GM21619 (cell line): Measurements from ENCODE around the gene TRPM3.
A peak's percentile ranks its signal among the peaks of the same experiment; 100 is the strongest.

ENCODE experiments used
- ATAC-seq: cut with Tn5 transposase; IDR thresholded peaks from one replicate; pipeline ENCODE4 v1.9.1; 2021; ENCODE audit not compliant: unreplicated experiment

TRPM3 gene

DNA sequence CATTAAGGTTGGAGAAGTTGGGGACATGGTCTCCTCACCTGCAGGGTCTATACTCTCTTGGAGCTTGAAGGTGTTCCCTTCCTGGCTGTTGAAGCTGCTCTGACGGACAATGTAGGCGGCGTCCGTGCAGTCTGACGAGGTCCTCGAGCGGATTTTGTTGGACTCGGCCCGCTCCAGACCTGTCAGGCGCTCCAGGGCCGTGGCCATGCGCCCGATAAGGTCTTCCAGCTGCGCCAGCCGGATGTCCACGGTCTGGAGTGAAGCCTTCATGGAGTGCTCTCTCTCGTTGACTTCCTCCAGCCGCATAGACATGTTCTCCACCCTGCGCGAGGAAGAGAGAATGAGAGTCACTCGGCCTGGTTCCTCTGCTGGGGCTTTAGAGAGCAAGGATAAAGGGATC lies 584.3 kb downstream of the TRPM3 start:
- ATAC-seq, result no peak

DNA sequence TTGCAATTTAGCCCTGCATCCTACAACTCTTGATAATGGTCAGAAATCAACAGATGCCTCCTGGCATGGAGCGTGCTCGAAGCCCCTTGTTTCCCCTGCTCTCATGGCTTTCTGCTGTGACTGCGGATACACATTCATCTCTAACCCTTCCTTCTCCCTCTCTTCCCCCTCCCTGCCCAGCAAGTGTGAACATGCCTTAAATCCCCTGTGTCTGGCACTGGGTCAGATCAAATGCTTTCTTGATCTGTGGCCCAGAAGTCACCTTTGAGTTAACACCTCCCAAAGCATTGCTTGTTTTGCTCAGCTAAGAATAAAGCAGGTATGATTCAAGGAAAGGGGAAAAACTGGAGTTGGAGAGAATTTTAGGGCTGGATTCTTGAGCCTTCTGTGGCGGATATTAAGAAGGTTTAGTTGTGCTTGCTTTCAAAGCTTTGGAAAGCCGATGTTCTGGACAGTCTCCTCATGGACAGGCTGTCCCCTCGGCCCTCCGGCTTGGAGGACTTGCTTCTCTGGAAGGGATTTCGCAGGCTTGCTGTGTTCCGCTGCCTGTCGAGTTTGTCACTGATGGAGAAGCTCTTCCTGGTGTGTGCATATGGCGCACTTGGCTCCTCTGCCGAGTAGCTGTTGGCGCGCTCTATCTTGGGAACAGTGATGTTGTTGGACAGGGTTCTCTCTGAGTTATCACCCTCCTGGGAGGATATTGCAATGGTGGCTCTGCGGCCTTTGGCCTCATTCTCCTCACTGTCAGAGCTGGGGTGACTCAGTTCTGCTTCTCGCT lies 585.7 kb downstream of the TRPM3 start:
- no peak for ATAC-seq

DNA sequence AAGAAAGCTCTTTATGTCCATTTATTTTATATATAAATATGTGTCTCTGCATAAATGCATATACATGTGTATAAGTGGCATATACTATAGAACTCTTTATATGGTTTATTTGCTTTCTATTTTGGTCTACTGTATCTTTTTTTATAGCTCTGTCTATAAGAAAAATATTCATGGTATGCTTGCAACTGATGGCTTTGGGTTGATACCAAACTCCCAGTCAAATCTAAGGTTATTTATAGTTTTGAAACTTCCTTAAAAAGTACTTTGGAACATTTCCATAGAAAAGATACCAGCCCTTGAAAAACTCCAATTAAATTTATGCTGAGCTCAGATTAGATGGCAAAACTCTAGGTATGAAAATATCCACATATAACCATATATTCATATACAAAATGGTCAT lies 587.0 kb downstream of the TRPM3 start:
- ATAC-seq, result no peak

DNA sequence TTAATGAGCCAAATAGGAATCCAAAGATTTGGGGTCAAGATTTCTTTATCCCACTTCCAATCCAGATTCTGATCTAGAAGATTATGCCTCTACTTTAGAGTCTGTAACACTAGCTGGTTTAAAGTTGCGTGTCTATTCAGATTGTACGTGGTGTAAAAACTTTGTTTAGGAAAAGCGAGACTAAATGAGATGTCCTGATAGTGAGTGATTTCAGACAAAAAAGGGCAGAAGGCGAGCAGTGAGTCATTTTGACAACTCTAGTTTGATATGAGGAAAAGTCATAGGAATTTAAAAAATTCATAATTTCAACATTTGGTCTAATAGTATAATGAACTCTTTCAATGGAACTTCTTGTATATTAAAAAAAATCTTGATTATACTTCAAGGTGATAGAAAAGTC lies 587.4 kb downstream of the TRPM3 start:
- no peak for ATAC-seq

DNA sequence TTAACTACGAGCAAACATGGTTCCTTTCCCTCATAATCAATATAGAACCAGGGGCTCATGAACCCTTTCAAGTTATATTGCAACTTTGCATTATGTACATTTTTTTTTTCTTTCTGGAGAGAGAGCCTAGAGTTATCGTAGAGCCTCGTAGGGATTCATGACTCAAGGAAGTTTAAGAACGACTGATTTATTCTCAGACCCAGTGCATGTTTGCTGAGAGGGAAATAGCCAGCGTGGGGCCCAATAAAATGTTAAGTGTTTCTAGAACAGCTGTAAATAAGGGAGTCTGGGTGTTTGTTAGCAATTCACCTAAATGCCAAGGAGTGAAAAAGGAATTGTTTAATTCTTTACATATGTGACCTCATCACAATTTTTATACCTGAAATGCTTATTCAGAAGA lies 587.9 kb downstream of the TRPM3 start:
- no peak for ATAC-seq

DNA sequence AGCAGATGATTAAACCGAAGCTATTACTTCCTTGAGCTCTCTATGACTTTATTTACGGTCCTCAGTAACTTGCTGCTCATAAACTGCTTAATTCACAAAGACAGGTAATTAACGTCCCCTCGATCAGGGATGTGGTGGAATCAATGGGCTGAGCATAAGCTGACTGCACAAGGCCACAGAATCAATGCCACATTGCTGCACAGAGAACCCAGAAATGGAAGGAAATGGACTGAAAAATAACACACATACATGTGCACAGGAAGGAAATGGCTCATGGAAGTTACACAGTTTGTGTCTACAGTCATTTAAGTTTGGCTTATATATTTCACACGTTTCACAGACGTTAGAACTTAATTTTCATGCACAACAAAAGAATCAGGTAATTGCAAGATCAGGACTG lies 588.7 kb downstream of the TRPM3 start:
- no peak for ATAC-seq

DNA sequence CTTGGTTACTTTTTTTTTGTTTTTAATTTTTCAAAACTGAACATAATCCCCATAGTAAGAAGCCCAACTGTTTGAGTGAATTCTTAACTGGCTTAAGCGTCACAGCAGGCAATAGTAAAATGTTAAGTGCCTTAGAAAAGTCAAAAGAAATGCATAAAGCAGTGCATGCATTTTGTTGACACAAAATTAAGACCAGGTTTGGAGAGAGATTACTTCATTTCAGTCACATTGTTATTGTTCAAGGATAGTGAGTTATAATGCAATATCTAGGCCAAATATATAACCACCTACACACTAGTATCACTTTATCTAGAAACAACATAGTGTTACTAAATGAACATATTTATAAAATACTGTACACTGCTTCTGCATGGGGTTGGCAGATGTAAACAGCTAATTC lies 590.1 kb downstream of the TRPM3 start:
- ATAC-seq, result no peak

DNA sequence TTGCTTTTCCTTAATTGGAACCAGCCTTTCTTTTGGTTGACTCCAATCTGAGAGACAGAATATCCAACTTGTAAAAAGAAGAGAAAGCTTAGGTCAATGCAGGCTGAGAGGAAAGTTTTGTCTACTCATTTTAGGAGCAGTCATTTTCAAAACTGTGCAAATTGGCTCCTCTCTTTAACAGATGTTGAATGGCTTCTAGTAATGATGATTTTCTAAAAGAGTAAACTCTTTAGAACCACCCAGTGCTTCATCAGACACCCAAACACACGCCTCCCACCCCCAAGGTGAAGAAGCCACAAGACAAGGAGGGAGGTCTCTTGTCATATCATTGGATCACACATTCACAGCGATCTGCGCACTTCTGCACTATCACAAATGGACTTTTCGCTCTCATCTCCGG lies 590.7 kb downstream of the TRPM3 start:
- no peak for ATAC-seq

DNA sequence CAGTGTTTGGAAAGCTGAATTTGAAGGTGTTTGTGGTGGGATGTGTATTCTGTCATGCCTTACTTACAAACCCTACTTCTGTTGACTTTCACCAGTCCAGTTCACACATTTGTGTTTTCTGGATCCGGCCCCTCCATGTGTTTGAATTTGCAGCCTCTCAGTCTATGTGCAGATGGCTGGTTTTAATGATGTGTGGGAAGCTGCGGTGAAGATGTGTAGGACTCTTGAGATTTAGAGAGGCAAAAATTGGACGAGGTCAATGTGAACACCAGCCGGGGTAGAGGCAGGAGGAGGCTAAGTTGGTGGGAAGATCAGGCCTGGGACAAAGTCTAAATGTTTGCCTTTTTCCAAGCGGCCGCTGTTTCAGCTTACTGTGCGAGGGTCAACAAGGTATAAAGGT lies 591.6 kb downstream of the TRPM3 start:
- ATAC-seq, result no peak

DNA sequence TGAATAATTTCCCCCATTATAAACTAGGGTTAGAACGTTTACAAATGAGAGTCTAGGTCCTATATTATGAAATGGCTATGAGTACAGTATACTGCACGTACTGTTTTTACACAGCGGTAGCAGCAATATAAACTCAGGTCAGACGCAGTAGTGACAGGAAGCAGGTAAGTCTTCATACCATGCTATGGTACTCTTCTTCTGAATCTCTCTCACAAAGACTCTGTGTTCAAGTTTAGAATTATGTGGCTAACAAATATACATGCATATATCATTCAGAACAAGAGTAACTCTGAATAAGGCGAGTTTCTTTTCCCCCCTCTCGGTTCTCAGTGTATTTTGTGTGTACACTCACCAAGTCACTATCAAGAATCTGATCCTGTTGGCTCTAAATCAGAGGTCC lies 592.0 kb downstream of the TRPM3 start:
- no peak for ATAC-seq

DNA sequence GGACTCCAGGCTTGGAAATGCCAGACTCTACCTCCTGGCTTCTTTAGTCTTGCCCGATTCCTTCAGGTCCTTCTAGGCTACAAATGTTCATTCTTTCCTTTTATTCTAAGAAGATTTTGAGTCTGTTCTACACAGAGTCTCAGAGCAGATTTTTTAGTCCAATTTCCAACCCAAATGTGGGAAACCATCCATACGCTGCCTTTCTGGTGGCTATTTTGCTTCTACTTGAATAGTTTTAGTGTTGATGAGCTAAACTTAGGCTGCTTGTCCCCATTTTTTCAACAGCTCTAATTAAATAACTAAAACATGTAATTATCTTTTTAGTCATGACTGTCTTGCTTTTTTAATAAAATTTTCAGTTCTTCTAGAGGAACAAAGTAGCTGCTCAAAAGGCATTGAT lies 594.5 kb downstream of the TRPM3 start:
- ATAC-seq, result no peak

DNA sequence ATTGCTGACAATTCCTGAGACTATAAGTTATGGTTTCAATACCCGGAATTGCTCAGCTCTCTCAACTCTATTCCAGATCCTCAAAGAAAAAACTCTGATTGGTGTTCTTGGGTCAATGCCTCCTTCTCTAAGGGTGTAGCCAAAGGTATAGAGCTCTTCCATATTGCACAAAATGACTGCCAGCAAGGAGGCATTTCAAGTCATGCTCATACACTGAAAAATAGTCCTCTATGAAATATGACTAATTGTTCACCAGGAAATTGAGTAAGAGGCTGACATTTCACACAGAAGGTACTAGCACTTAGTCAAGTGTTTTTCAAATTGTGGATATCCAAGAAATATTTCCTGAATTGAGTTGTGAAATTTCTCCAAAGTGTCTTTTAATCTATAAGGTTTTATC lies 595.9 kb downstream of the TRPM3 start:
- no peak for ATAC-seq

DNA sequence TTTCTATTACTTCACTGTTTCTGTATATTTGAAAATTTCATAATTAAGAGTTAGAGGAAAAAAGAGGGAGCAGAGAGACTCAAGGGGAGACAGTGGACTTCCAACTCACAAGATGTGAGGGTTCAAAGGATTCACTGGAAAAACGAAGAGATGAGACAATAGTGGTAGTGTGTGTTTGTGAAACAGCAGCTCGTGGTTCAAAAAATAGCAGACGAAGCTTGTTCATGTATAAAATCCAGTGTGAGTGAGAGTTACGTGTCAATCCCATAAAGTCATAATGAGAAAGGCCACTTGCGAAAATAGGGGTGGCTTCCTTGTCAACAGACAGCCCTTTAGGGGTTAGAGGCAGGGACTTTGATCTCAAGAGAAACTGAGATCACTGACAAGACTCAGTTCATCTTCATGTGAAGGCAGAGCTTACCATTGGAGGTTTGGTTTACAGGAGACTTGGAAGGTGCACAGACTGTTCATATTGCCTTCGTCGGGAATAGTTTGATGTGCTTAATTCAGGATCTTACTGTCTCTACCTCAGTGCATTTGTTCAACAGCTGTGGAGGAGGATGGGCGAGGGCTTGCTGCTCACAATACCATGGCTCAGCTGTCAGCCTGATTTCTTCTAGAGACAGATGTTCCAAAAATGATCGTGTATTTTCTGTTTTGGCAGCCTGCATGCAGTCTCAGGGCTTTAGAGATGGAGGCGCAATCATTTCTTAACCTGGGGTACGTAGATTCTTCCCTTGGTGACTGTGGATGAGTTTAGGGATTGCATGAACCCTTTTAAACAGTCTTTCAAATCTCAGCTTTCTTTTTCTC lies 601.3 kb downstream of the TRPM3 start:
- peak; percentile 80 for ATAC-seq

DNA sequence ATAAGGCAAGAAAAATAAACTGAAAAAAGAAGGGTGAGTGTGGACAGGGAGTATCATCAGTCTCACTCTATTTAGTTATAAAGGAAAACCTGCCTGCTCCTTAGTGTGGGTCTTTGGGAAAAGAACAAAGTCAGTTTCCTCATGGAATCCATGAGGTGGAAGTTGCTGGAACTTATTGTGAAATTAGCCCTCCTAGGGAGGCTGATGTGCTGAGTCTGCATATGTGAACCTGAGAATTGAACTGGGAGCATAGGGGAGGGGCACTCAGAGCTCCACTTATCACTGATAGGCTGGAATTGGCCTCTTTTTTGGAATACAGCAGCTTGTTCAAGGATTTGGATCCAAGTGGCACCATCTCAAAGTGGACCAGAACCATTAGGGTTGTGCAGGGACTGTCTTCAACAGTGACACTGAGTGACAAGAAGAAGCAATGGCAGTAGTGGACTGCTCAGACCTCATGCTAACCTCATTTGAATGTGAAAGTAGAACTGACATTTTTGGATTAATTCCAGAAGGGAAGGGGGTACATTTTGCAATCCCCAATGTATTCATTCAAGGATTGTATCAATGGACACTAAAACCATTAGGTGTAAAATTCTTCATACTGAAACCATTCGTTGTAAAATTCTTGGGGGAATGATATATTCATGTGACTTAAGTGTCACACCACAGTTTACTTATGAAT lies 603.4 kb downstream of the TRPM3 start:
- ATAC-seq, result no peak

DNA sequence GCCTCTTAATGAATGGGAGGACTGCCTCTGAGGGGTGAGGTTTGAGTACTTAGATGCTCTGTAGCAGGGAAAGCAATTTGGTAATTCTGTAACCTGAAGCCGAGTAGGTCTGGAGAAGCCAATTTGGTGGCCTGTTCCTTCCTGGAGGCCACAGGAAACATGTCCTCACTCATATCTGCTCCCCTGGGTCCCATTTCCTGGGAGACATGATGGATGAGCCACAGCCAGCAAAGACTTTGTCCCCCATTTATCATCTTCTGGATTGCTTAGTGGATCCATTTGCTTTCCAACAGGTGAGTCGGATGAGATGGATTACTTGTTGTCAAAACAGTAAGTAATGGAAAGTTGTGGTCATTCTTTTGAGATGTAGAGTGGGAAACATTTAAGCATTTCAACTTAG lies 607.1 kb downstream of the TRPM3 start:
- no peak for ATAC-seq

DNA sequence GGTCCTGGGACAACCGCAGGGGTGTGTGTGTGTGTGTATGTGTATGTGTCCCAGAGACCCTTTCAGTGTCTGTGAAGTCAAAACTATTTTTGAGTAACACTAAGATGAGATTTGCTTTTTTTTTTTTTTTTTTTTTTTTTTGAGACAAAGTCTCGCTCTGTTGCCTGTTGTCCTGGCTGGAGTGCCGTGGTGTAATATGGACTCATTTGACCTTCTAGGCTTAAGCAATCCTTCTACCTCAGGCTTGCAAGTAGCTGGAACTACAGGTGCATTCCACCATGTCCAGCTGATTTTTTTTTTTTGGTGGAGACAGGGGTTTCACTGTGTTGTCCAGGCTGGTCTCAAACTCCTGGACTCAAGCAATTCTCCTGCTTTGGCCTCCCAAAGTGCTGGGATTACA lies 609.6 kb downstream of the TRPM3 start:
- ATAC-seq, result no peak

DNA sequence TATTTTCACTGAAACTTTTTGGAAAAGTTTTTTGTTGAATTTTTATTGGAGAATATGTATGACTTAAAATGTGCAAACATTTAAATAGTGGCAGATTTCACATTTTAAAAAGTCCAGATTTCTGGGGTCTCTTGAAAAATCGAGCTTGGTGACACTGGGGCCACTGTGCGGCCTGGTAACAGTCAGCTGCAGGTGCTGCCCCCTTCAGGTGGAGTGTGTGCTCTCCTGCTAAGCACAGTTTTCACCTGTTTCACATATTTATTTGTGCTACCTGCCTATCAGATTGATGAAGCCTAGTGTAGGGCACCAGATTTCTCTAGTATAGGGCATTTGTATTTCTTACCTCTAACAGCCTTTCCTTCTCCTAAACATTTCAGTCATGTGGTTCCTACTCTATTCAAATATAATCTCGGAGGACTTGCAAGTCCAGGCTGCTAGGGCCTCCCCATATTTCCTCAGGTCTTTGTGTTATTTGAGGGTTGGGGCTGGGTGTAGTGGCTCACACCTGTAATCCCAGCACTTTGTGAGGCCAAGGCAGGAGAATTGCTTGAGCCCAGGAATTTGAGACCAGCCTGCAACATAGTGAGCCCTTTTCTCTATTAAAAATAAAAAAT lies 611.2 kb downstream of the TRPM3 start:
- ATAC-seq, result no peak

DNA sequence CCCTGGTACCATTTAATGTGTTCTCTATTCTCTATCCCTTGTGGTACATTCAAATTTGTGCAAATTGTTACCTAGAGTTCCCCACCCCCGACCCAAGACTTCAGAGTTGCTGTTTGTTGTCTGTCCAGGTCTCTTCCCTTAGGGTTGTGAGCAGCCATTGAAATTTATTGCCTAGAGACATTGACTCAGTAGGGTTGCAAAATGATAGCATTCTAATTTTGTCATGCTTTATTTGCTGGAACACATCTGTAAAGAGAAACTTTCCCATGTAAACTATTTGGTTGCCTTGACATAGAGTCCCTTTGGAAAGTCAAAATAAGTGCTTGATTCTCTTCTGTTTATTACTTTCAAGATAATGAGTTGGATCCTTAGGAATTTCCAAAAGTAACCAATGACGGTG lies 615.3 kb downstream of the TRPM3 start:
- no peak for ATAC-seq

DNA sequence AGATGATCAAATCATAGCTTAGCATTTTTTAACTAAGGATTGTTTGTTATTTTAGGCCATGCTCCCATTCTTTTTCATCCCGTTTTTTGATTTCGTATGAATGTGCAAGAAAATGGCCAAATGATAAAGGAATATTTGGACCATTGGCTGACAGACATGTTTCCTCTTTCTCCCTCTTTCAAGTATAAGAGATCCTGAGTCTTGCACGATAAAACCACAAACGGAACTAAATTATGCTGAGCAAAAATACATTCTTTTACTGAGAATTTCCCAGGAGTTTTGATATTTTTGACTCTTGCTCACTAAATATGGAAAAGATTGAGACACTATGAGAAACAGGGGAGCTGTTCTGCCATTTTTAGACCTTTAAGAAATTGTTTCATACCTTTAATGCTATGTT lies 616.6 kb downstream of the TRPM3 start:
- ATAC-seq, result no peak

DNA sequence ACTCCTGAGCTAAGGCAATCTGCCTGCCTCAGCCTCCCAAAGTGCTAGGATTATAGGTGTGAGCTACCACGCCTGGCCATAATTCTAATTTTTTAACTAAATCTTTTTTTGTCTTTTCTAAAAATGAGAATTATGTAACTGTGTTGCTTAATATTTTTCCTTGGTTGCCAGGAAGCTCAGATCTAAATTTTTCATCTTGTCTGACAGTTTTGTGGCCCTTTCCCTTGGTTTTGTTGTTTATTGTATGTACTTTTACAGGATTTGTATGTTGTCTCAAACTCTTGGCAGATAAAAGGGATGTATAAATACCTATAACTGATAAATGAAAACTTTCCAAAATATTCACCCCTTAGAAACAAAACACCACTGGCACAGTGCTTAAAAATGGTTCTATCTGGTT lies 618.7 kb downstream of the TRPM3 start:
- ATAC-seq, result no peak

DNA sequence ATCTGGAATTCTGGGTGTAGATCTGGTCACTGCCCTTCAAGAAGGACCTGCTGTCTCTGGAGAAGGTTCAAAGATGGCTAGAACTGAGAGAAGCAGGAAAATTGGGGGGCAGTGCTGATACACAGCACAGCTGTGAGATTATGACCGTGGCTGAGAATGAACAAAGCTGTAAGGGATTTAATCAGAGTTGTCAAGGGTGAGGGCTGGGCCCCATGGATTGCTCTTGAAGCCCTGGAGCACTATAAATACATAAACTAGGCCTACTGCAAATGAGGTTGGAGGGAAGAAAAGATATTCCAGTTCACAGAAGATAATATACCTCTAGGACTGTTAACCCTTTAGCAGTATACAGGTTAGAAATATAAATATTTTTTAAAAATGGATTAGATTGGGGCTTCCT lies 620.6 kb downstream of the TRPM3 start:
- ATAC-seq, result no peak

DNA sequence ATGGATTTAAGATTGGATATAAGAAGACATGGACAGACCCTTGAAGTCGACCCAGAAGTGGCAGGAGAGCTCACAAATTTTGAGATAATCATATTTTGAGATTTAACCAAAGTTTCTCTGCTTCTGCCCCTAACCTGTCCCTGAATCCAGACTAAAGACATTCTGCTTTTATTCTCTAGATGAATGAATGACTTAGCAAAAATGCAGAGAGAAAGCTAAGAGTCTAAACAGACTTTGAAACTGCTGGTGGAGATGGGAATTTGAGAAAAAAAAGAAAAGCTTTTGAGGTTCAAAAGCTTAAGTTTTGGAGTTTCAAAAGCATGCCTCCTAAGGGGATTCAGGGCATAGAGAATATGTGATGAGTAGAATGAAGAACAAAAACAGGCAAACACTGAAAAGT lies 621.8 kb downstream of the TRPM3 start:
- no peak for ATAC-seq
